ENCODE measurements around the gene SSR4.

Gene SSR4

DNA sequence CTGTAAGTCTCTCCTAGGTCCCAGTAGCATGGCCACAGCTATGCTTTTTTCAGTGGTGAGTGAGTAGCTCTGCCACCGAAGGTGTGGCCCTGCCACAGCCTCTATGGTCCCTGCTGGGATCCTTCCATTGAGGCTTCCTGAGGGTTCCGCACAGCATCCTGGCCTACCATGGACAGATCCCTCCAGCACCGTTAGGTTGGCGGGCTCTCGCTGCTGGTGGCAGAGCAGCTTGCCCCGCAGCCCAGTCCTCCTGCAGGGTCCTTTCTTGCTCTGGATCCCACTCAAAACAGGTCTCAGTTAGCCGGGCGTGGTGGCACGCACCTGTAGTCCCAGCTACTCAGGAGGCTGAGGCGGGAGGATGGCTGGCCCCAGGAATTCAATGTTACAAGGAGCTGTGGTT is 38.3 kb downstream of the SSR4 start:
- no peak for DNase-seq

DNA sequence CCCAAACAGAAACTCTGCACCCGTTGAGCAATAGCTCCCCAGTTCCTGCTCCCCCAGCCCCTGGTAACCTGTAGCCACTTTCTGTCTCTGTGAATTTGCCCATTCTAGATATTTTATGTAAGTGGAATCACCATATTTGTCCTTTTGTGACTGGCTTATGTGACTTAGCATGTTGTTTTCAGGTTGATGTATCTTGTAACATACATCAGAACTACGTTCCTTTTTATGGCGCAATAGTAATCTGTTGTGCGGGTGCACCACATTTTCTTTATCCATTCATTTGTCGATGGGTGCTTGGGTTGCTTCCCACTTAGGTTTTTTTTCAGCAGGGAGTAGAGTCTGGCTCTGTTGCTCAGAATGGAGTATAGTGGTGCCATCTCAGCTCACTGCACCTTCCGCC is 42.5 kb downstream of the SSR4 start:
- no peak for DNase-seq

DNA sequence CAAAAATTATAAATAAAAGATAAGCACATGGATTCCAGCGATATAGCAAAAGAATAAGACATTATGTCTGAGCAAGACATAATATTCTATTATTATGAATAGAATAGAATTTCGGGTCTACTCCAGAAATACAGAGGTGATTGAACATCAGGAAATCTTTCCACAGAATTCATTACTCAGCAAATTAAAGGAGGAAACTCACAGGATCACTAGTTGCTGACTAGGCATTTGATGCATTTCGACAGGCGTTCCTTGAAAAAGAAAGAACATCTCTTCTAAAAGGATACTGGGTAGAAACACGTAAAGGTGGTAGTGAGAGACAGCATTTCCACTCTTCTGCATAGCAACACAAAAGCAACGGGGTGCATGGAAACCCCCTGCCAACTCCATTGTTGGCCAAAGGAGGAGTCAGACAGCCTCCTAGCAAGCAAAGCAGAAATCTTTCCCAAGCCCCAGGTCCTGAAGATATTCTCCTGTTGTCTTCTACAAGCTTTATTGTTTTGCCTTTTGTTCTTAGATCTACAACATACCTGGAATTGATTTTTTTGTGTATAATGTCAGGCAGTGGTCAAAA is 50.1 kb downstream of the SSR4 start:
- no peak for DNase-seq

DNA sequence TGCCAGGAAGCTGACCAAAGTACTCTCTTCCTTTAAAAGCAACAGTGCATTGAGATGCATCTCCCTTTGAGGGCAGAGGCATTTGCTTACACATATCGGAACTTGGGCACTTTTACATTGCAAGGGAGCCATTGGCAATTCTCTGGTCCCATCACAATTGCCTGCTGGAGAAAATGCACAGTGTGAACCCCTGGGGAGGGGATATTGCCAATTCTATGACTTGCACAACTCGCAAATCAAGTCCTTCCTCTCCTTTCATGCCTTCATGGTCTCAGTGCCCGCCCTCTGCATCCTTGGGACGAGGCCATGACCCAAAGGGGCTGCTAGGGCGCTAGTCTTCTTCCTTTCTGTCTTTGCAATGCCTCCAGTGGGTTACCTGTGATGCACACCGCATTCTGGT is 50.7 kb downstream of the SSR4 start:
- DNase-seq: no peak

GRCh38 chrX:153845842-153846241 is 51.4 kb downstream of the SSR4 start:
- peak; percentile 2 for DNase-seq
